HG03103 (cell line): ENCODE results near the gene CD40.

ENCODE experiments used
- ATAC-seq: cut with Tn5 transposase; IDR thresholded peaks from one replicate; pipeline ENCODE4 v1.9.1; 2021; ENCODE audit warnings: low read depth; ENCODE audit not compliant: unreplicated experiment

The CD40 gene

DNA sequence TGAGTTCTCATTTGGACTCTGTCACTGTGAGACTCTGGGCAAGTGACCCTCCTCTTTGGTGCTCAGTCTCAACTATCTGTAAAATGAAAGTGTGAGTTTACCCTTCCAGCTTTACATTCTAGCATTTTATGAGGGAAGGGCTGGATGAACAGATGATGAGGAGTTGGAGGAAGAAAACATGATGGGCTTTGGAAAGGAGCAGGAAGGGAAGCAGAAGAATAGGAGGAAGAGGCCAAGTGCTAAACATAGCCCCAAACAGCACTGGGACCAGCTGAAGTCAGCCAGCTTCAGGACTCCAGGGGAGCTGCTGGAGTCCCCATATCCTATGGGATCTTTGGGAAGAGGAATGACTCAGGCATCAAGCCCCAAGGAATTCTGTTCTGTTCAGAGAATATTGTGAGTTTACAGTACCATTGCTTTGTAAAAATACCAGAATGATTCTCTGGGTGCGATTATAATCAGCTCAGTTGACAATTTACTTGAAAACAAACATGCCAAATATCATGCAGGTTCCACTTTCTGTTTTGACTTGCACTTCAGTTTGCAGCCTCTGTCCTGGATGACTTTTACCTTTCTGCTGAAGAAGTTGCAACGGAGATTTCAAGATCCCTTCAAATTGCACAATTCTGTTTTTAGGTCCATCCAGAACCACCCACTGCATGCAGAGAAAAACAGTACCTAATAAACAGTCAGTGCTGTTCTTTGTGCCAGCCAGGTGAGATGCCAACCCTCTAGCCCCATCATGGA is 3.2 kb downstream of the CD40 start:
- no peak for ATAC-seq

DNA sequence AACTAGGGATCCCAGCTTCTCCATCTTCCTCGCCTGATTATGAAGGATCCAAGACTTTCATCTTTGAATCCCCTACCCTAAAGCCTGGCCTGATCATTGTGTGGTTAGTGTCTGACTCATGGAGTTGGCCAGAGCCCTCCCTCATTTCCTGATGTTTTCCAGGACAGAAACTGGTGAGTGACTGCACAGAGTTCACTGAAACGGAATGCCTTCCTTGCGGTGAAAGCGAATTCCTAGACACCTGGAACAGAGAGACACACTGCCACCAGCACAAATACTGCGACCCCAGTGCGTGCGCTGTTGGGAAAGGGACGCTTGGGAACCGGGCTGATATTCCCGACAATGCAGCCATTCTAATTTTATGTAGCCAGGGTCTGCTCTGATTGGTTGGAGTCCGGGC is 4.0 kb downstream of the CD40 start:
- ATAC-seq = no peak

DNA sequence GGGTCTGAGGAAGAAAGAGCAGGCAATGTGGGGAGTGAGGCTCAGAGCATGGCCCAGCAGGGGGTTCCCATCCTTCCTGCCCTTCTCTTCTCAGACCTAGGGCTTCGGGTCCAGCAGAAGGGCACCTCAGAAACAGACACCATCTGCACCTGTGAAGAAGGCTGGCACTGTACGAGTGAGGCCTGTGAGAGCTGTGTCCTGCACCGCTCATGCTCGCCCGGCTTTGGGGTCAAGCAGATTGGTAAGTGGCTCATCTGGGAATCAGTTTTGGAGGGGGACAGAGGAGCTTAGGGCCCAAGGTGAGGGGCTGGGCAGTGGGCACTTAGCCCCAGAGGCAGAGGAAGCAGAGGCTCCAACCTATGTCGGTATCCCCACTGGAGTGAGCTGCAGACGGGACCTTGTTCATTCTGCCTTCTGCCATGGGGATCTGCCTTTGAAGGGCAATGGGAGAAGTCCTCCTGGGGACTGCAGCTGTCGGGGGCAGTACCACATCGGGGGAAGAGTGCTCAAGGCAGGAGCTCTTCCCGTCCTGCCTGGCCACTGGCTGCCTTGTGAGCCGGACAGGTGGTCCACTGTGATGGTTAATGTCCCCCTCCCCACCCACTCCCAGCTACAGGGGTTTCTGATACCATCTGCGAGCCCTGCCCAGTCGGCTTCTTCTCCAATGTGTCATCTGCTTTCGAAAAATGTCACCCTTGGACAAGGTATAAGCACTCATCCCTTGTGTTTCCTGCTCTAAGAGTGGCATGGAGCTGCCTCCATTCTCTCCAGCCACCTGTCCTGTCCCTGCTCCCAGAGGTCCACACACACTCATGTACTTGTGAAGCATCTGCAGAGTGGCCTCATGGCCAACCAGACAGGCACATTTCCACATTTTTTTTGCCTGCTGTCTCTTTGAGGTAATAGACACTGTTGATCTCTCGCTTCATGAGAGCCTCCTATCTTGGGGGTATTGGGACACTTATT is 4.7 kb downstream of the CD40 start:
- no peak for ATAC-seq

DNA sequence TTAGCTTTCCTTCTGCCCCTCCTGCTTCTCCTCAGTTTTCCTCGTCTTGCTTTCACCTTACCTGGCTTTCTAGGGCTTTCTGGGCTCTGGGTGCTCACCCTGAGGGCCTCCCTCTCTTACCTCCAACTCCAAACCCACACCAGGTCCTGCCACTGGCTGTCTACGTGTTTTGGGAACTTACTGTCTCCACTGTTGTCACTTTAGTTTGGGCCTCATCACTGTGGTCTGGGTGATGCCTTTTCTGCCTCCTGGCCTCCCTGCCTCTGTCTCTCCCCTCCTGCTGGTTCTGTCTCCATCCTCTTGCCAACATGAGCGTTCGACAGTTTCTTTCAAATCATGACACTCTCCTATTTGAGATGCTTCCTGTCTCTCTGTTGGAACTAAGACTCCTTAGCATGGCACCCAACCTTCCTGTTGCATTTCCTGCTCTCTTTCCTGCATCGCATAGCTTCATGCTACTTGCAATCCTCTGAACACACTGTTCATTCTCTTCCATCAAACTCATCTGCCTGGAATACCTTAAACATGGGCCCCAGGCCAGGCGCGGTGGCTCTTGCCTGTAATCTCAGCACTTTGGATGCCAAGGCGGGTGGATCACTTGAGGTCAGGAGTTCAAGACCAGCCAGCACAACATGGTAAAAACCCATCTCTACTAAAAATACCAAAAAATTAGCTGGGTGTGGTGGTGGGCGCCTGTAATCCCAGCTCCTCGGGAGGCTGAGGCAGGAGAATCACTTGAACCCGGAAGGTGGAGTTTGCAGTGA is 5.5 kb downstream of the CD40 start:
- ATAC-seq = no peak

DNA sequence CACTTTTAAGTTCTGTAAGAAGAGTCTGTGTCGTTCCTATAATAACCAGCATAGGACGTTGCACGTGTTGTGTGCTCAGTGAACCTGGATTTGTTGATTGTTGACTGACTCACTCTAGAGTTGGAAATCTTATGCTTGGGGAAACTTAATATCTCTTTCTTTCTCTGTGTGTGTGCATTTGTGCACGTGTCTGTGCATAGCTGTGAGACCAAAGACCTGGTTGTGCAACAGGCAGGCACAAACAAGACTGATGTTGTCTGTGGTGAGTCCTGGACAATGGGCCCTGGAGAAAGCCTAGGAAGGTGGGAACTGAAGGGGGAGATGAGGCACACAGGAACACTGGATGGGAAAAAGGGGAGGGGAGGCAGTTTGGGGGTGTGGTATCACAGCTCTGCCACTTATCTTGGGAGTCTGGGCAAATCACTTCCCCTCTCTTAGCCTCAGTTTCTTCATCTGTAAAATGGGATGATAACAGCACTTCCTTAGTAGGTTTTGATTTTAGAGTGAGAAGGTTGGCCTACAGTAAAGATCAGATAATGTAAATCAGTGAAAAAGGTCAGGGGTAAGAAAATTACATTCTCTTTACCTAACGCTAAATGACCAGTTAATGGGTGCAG is 8.4 kb downstream of the CD40 start:
- no peak for ATAC-seq

GRCh38 chr20:46127396-46128010 is 9.4 kb downstream of the CD40 start:
- ATAC-seq = no peak

DNA sequence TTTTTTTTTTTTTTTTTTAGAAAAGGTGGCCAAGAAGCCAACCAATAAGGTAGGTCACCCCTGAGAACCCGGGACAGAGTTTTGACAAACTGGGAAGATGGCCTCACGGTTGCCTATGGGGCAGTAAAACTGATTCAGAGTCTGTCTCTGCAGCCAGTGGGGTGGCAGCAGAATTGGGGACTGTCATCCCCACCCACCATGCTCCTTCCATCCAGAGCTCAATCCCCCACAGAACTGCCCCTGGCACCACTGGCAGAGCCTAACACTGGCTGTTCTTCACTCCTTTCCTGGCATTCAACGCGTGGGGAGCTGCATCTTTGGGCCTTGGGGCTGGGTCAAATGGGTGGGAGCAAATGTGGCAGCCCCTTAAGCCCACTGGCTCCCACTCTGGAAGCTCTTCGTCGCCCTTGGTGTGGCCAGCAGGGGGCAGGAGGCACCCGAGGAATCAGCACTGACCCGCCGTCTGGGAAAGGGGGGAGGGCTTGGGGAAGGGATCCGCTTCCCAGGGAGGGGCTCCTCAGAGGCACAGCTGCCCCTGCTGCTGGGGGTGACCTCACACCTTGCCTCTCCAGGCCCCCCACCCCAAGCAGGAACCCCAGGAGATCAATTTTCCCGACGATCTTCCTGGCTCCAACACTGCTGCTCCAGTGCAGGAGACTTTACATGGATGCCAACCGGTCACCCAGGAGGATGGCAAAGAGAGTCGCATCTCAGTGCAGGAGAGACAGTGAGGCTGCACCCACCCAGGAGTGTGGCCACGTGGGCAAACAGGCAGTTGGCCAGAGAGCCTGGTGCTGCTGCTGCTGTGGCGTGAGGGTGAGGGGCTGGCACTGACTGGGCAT is 10.4 kb downstream of the CD40 start:
- ATAC-seq = no peak

DNA sequence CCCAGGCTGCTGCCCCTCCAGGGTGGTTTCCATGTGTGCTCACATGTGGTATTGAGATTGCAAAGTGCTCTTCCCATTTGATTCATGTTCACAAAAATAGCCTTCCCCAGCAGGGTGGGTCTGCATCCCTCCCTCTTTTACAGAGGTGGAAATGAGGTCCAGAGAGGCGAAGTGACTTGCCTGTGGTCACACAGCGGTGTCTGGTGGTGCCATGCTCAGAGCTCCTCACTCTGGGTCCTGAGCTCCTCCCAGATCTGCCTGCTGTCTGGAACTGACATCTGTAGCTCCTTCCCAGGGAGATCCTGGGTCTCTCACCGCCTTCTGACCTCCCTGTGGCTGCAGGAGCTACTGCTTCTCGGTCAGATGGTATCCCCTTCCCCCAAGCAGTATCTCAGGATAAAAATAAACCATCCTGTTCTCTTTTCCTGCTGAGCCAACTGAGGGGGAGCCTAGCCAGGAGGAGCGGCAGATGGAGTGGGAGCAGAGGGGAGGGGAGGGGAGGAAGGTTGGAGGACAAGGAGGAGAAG is 11.9 kb downstream of the CD40 start:
- no peak for ATAC-seq

GRCh38 chr20:46130534-46130933 is 12.4 kb downstream of the CD40 start:
- no peak for ATAC-seq

DNA sequence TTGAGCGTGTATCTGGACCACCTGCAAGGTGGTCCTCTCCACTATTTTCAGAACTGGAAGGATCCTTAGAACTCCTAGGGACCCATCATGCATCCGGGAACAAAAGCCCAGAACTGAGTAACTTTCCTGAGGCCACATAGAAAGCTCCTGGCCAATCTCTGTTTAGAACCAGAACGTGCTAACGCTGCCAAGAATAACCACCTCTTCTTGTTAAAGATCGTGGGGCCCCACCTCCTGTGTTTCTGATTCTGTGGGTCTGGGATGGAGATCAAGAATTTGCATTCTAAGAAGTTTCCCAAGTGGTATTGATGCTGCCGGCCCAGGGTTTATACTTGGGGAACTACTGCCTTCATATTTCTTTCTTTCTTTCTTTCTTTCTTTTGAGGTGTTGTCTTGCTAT is 13.3 kb downstream of the CD40 start:
- ATAC-seq = no peak

GRCh38 chr20:46132705-46133120 is 14.6 kb downstream of the CD40 start:
- no peak for ATAC-seq

DNA sequence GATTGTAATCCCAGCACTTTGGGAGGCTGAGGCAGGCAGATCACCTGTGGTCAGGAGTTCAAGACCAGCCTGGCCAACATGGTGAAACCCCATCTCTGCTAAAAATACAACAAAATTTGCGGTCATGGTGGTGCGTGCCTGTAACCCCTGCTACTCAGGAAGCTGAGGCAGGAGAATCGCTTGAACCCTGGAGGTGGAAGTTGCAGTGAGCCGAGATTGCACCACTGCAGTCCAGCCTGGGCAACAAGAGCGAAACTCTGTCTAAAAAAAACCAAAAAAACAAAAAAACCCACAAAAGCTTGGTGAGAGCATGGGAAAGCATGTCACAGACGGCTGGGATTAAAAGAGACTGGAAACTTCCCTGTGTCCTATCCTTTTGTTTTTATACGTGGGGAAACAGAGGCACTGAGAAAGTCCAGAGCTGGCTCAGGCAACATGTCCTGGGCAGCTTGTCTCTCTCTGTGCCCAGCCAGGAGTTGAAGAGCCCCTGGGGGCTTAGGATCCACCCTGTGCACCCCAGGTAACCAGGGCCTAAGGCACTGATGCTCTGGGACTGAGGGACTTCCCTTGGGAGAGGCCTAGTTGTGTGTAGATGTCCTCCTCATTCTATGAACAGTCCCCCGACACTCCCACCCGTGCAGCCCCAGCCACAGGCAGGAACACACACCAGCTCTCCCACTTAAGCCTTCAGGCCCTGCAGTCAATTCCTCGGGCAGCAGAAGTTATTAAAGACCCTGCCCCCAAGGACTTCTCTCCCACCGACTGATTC is 16.0 kb downstream of the CD40 start:
- ATAC-seq = no peak

DNA sequence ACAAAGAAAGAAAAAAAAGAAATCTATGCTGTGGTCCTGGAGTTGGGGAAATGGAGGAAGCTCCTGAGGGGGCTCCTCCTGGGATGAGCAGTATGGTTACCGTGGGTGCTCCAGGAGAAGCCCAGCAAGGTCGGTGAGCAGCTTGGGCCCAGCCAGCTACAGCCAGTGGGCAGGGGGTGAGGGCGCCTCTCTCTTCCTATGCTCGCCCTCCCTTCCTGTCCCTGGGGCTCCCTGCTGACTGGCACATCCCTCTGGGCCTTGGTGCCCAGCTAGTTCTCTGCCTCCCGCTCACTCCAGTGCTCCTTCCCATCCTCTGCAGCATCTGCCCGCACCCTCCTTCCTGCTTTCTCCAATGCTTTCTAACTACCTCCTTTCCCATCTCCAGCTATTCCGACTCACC is 16.6 kb downstream of the CD40 start:
- no peak for ATAC-seq

- no peak for ATAC-seq
These were observed 17.9 kb downstream of the CD40 start for GRCh38 chr20:46135856-46136633.

GRCh38 chr20:46137816-46138215 is 19.7 kb downstream of the CD40 start:
- ATAC-seq = no peak

DNA sequence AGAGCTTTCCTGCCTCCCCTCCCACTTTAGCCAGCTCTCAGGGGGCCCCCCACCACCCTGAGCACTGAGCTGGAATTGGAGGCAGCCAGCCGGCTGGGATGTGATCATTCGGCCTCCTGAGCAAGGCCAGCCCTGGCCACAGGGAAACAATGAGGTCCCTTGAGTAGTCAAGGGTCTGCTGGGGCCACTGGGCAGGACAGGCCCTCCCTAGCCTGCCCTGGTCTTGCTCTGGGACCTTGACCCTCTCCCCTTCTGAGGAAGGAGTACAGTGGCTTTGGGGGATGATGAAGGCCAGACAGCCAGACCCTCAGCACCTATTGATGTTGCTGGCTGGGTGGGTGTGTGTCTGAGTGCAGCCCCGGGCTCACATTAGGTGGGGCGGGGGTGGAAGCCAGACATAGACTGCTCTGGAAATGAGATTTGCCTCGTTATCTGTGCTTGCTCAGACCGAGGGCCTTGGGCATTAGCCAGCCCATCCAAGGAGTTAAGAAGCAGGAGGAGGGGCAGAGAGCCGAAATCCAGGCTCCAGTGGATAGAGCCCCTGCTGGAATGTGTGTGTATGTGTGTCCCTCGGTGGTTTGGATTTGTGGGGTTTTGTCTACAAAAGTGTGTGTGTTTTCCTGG is 21.3 kb downstream of the CD40 start:
- no peak for ATAC-seq

- no peak for ATAC-seq
These were observed 21.9 kb downstream of the CD40 start for GRCh38 chr20:46139908-46140482.
